Activated naive CD8-positive, alpha-beta T cell treated with anti-CD3 and anti-CD28 coated beads, Interleukin-2, amount 10 ng/mL, durations not matched to agents 7 days and 5 days (primary cell): ENCODE measurements around the gene CNGB1. TPM values are rescaled to one million over a fixed set of nuclear protein-coding genes. Genes with fewer than 3 reads are reported as not detected.
"Not testable (repeated sequence)": the region's sequence is repeated elsewhere in the genome, so short reads cannot be mapped to it uniquely, and the experiment has no call there.

Source experiments
- ATAC-seq: fragments of 150-1000 bp; cut with Tn5 transposase; one replicate; pipeline ENCODE4 v1.10.0; 2021; ENCODE audit warnings: low read depth, moderate library complexity
- POLR2A ChIA-PET: fragments of 350-600 bp; sonication (Branson Sonifier 250); formaldehyde crosslinking; loops from one replicate; lab custom pipeline; 2021; ENCODE audit warnings: antibody characterized with exemption; lab: Charles Lee
- DNase-seq: peaks from one replicate; pipeline ENCODE4 v3.0.0; 2021
- H3K27ac Mint-ChIP-seq: one replicate; pipeline ENCODE4 v1.8.0; 2022; ENCODE audit warnings: mild to moderate bottlenecking, mixed read lengths
- H3K27me3 Mint-ChIP-seq: one replicate; pipeline ENCODE4 v1.8.0; 2022; ENCODE audit warnings: mild to moderate bottlenecking, moderate library complexity, mixed read lengths
- H3K36me3 Mint-ChIP-seq: one replicate; pipeline ENCODE4 v1.8.0; 2021; ENCODE audit warnings: mild to moderate bottlenecking, mixed read lengths
- H3K4me1 Mint-ChIP-seq: one replicate; pipeline ENCODE4 v1.8.0; 2021; ENCODE audit warnings: mixed read lengths
- H3K4me3 Mint-ChIP-seq: one replicate; pipeline ENCODE4 v1.8.0; 2022; ENCODE audit warnings: mild to moderate bottlenecking, moderate library complexity, mixed read lengths
- H3K9me3 Mint-ChIP-seq: one replicate; pipeline ENCODE4 v1.8.0; 2021; ENCODE audit warnings: mixed read lengths
- total RNA-seq, 2 experiments: library from RNA; stranded (reverse); gene quantifications; one replicate each; pipeline ENCODE4 v1.2.3, GENCODE V29; 2021

CNGB1 gene
- total RNA-seq, 2 experiments from 2014 or later = not detected

GRCh38 chr16:57878586-57878985, 92.3 kb downstream of the CNGB1 start:
- Mint-ChIP-seq H3K27ac (no peak overlapping the region), H3K36me3 (no peaks in the 10 kb centered on the region), H3K4me3 (no peak overlapping the region), H3K9me3 (no peaks in the 10 kb centered on the region), H3K27me3 (peaks cover 30% of the 10 kb centered on the region), H3K4me1 (no peaks in the 10 kb centered on the region)
- POLR2A ChIA-PET = no interaction called here
- DNase-seq = no peak
- no peak for ATAC-seq

GRCh38 chr16:57876210-57876609, 94.7 kb downstream of the CNGB1 start:
- H3K27ac Mint-ChIP-seq = no peak overlapping the region
- ATAC-seq (no peak), DNase-seq (no peak)
- no peaks in the 10 kb centered on the region for H3K36me3 Mint-ChIP-seq
- H3K4me3 Mint-ChIP-seq = no peak overlapping the region
- H3K9me3 Mint-ChIP-seq = no peaks in the 10 kb centered on the region
- H3K4me1 Mint-ChIP-seq = no peaks in the 10 kb centered on the region
- H3K27me3 Mint-ChIP-seq = peaks cover 32% of the 10 kb centered on the region
- POLR2A ChIA-PET = no interaction called here

GRCh38 chr16:57875347-57875746, 95.6 kb downstream of the CNGB1 start:
- Mint-ChIP-seq H3K4me3 (no peak overlapping the region), H3K27me3 (peaks cover 32% of the 10 kb centered on the region), H3K27ac (no peak overlapping the region), H3K4me1 (no peaks in the 10 kb centered on the region), H3K36me3 (no peaks in the 10 kb centered on the region), H3K9me3 (no peaks in the 10 kb centered on the region)
- no peak for ATAC-seq
- no peak for DNase-seq
- POLR2A ChIA-PET = no interaction called here

DNA sequence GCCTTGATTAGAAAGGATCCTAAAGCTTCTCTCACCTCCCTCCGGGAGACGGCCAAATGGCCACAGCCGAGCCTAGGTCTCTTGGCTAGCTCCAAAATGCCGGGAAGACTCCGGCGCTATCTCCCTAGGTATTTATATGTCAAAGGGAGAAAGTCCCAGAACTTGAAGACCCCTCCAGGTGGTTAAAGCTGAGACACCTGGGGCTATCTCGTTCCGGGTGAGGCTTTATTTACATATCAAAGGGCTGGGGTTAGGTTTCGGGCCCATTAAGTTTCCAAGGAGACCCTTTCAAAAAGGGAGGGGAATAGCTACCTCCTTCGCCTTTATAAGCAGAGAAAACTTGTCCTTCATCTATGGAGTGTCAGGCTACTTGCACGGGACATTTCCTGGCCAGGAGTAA, 97.7 kb downstream of the CNGB1 start:
- Mint-ChIP-seq H3K9me3 (no peaks in the 10 kb centered on the region), H3K4me3 (no peak overlapping the region), H3K27me3 (peaks cover 28% of the 10 kb centered on the region), H3K4me1 (no peaks in the 10 kb centered on the region), H3K36me3 (no peaks in the 10 kb centered on the region), H3K27ac (no peak overlapping the region)
- no peak for DNase-seq
- ATAC-seq = no peak
- POLR2A ChIA-PET = no interaction called here

- H3K4me3 Mint-ChIP-seq, DNase-seq, H3K9me3 Mint-ChIP-seq, H3K27ac Mint-ChIP-seq, ATAC-seq, POLR2A ChIA-PET, H3K36me3 Mint-ChIP-seq, H3K4me1 Mint-ChIP-seq: not testable (repeated sequence)
- H3K27me3 Mint-ChIP-seq = peaks cover 27% of the 10 kb centered on the region
Observed at GRCh38 chr16:57872764-57873163, 98.2 kb downstream of the CNGB1 start.

DNA sequence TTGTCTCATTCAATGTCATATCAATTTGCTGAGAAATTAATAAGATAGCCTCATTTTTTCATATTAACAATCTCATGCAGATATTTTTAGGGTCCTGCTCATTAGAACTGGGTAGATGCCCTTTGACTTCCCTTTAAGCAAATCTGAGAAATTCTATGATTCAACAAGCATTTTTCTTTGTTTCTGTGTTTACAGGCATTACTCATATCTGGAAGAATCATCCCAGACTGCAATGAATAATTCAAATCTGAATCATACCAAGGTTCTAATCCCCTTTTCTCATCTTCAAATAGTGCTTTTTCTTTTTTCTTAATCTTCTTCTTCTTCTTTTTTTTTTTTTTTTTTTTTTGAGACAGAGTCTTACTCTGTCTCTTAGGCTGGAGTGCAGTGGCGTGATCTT, 99.5 kb downstream of the CNGB1 start:
- Mint-ChIP-seq H3K27ac (no peak overlapping the region), H3K9me3 (no peaks in the 10 kb centered on the region), H3K4me3 (no peak overlapping the region), H3K4me1 (no peaks in the 10 kb centered on the region), H3K27me3 (peaks cover 27% of the 10 kb centered on the region), H3K36me3 (no peaks in the 10 kb centered on the region)
- POLR2A ChIA-PET = no interaction called here
- DNase-seq (no peak), ATAC-seq (no peak)

- Mint-ChIP-seq H3K27ac (no peak overlapping the region), H3K27me3 (peaks cover 27% of the 10 kb centered on the region), H3K4me1 (no peaks in the 10 kb centered on the region), H3K4me3 (no peak overlapping the region), H3K36me3 (no peaks in the 10 kb centered on the region), H3K9me3 (no peaks in the 10 kb centered on the region)
- POLR2A ChIA-PET = no interaction called here
- no peak for DNase-seq
- no peak for ATAC-seq
Observed at GRCh38 chr16:57870753-57871454, 100.0 kb downstream of the CNGB1 start.

DNA sequence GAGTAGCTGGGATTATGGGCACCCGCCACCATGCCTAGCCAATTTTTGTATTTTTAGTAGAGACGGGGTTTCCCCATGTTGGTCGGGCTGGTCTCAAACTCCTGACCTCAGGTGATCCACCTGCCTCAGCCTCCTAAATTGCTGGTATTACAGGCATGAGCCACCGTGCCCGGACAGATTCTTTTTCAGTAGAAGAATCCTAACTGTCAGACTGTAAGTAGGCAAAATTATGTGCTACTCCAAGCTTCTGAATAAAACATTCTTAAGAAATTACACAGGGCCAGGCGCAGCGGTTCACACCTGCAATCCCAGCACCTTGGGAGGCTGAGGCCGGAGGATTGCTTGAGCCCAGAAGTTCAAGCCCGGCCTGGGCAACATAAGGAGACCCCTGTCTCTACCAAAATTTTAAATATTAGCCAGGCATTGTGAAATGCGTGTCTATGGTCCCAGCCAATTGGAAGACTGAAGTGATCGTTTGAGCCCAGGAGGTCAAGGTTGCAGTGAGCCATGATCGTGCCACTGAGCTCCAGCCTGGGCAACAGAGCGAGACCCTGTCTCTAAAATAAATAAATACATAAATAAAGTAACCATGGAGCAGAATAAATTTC, 101.9 kb downstream of the CNGB1 start:
- no peak overlapping the region for H3K4me3 Mint-ChIP-seq
- H3K4me1 Mint-ChIP-seq = no peaks in the 10 kb centered on the region
- no peaks in the 10 kb centered on the region for H3K9me3 Mint-ChIP-seq
- peaks cover 32% of the 10 kb centered on the region for H3K27me3 Mint-ChIP-seq
- DNase-seq (no peak), ATAC-seq (no peak)
- no peak overlapping the region for H3K27ac Mint-ChIP-seq
- no peaks in the 10 kb centered on the region for H3K36me3 Mint-ChIP-seq
- POLR2A ChIA-PET = no interaction called here

GRCh38 chr16:57867000-57867561, 103.8 kb downstream of the CNGB1 start:
- Mint-ChIP-seq H3K27ac (no peak overlapping the region), H3K4me3 (no peak overlapping the region)

DNA sequence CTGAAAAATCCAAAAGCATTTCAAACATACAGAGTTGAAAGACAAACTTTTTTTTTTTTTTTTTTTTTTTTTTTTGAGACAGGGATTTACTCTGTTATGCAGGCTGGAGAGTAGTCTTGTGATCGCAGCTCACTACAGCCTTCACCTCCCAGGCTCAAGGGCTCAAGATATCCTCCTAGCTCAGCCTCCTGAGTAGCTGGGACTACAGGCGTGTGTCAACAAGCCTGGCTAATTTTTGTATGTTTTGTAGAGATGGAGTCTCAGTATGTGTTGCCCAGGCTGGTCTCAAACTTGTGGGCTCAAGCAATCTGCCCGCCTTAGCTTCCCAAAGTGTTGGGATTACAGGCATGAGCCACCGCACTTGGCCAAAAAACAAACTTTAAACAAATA, 104.4 kb downstream of the CNGB1 start:
- no peak overlapping the region for H3K4me3 Mint-ChIP-seq
- H3K4me1 Mint-ChIP-seq = peaks cover 2% of the 10 kb centered on the region
- ATAC-seq (no peak), DNase-seq (no peak)
- H3K27ac Mint-ChIP-seq = no peak overlapping the region
- POLR2A ChIA-PET = no interaction called here
- H3K9me3 Mint-ChIP-seq = no peaks in the 10 kb centered on the region
- H3K36me3 Mint-ChIP-seq = no peaks in the 10 kb centered on the region
- H3K27me3 Mint-ChIP-seq = peaks cover 26% of the 10 kb centered on the region

More at GRCh38 chr16:57867000-57867561, 103.8 kb downstream of the CNGB1 start:
- POLR2A ChIA-PET = no interaction called here
- H3K27me3 Mint-ChIP-seq = peaks cover 31% of the 10 kb centered on the region
- no peaks in the 10 kb centered on the region for H3K9me3 Mint-ChIP-seq
- ATAC-seq (no peak), DNase-seq (no peak)
- H3K36me3 Mint-ChIP-seq = no peaks in the 10 kb centered on the region
- peaks cover 2% of the 10 kb centered on the region for H3K4me1 Mint-ChIP-seq

DNA sequence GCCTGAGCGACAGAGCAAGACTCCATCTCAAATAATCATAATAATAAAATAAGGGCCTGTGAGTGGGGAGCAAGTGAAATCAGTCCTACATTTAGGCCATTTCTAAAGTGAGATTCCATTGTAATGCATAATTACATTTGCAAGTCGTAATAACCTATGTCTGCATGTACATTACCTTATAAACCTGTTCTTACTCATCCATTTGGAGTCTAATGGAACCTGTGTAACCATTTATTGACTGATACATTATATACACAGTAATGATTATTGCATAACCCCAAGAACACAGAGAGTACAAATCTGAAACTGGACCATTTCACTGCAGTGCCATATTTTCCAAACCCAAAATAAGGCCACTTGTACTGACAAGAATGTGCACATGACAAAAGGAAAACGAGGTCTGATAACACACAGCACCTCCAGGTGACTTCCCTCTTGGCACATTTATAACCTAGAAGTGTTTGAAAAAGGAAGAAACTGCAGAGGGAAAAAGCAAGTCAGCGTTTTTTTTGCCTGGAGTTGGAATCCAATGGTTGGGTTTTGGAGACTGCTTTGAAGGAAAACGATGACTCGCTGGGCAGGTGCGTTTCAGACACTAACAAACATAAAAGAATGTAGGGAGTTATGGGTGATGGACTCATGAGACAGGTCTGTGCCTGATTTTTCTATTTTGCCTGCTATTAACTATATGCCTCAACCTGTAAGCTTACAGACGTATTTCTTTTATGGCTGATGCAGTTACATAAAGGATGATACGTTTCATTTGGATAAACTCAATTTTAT, 105.0 kb downstream of the CNGB1 start:
- POLR2A ChIA-PET = no interaction called here
- ATAC-seq = no peak
- H3K4me1 Mint-ChIP-seq = peaks cover 2% of the 10 kb centered on the region
- no peak for DNase-seq
- peaks cover 26% of the 10 kb centered on the region for H3K27me3 Mint-ChIP-seq
- no peak overlapping the region for H3K4me3 Mint-ChIP-seq
- H3K27ac Mint-ChIP-seq = no peak overlapping the region
- H3K36me3 Mint-ChIP-seq = no peaks in the 10 kb centered on the region
- no peaks in the 10 kb centered on the region for H3K9me3 Mint-ChIP-seq

DNA sequence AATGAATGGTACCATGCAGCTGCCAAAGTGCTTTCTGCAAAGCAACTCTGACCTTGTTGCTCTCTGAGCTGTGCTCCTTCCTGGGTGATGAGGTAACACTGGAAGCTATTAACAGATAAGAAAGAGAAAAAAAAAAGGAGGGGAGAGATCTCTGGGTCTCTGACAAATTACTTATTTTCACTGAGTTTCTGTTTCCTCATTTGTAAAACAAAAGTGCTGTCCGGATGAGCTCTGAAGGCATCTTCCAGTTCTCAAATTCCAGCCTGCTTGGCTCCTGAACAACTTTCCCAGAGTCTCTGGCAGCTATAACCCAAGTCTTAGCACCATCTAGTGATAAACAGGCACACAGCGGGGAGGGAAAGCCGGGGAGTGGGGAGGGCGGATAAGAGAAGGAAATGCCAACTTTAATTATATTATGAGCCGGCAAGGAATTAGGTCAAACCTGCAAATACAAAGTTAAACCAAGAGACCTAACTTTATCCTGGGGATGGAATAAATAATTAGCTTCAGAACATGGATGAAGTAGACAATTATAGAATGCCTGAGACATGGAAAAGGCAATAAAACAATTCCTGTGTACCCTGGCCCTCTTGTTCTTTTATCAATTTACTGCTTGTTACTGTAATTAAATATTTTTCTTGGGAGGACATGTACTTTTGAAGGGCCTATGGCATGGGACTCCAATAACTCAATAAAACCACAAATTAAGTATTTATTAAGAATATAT, 107.3 kb downstream of the CNGB1 start:
- H3K4me3 Mint-ChIP-seq = no peak overlapping the region
- POLR2A ChIA-PET = interaction anchor here (0.7 kb wide), 1 partner anchor 64 kb away, joined by 4 read pairs; no protein-coding TSS in a partner anchor
- ATAC-seq = no peak

More for the DNA sequence above, 107.3 kb downstream of the CNGB1 start:
- Mint-ChIP-seq H3K9me3 (no peaks in the 10 kb centered on the region), H3K4me1 (peaks cover 2% of the 10 kb centered on the region), H3K36me3 (no peaks in the 10 kb centered on the region), H3K27me3 (peaks cover 27% of the 10 kb centered on the region), H3K27ac (no peak overlapping the region)
- no peak for DNase-seq
